ENCODE measurements around the gene ADIPOR2. TPM values are rescaled to one million over a fixed set of nuclear protein-coding genes. Genes with fewer than 3 reads are reported as not detected.

ADIPOR2 gene
- total and polyA plus RNA-seq, 12 donors: 18.5 to 47.7 (median 41.6) TPM

DNA sequence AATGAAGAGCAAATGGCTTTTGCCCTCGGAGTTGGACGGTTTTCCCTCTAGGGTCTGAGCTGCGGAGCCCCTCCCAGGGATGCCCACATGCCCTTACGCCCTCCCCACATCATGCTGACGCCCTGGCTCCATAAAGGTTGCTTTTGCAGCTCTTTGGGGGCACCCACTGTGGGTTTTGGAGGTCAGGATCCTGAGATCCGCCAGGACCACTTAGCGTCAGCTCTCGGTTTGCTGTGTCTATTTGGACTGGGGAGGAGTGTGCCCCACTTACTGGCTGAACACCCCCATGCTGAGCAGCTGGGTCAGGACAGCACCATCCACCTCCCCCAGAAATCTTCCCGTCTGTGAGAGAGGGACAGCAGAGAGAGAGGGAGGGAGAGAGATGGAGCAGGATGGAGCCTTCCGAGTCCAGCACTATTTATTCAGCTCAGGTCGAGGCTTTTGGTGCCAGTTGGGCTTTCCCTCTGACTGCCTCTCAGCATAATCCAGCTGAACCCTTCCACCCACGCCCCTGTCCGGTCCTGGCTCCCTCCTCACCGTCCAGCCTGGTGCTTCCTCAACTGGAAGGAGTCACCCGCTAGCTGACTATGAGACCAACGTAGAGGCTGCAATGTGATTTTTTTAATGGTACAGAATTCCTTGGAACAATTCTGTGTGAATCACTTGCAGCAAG lies 110.6 kb downstream of the ADIPOR2 start:
- Histone ChIP-seq H3K4me3 (no peak overlapping the region), H3K27me3 (no peaks in the 10 kb centered on the region), H3K4me1 (peaks cover 4 to 33% (median 20%) of the 10 kb centered on the region in 9 donors), H3K36me3 (no peaks in the 10 kb centered on the region), H3K9me3 (no peaks in the 10 kb centered on the region), H3K27ac (no peak overlapping the region)
- ATAC-seq (no peak), DNase-seq (no peak)
- TF ChIP-seq, protein P1, sequence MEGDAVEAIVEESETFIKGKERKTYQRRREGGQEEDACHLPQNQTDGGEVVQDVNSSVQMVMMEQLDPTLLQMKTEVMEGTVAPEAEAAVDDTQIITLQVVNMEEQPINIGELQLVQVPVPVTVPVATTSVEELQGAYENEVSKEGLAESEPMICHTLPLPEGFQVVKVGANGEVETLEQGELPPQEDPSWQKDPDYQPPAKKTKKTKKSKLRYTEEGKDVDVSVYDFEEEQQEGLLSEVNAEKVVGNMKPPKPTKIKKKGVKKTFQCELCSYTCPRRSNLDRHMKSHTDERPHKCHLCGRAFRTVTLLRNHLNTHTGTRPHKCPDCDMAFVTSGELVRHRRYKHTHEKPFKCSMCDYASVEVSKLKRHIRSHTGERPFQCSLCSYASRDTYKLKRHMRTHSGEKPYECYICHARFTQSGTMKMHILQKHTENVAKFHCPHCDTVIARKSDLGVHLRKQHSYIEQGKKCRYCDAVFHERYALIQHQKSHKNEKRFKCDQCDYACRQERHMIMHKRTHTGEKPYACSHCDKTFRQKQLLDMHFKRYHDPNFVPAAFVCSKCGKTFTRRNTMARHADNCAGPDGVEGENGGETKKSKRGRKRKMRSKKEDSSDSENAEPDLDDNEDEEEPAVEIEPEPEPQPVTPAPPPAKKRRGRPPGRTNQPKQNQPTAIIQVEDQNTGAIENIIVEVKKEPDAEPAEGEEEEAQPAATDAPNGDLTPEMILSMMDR (IDR thresholded peaks at IDR 0.05): no peak
- intact Hi-C loops (cut with DNase I): loop anchor here in 5 of 10 donors (5.0 to 10.0 kb wide), 5 partner anchors 223 to 983 kb away; no protein-coding TSS in a partner anchor
- WGBS, 2 donors: 70 to 78% methylated on average over 16 of the region's 16 CpGs

DNA sequence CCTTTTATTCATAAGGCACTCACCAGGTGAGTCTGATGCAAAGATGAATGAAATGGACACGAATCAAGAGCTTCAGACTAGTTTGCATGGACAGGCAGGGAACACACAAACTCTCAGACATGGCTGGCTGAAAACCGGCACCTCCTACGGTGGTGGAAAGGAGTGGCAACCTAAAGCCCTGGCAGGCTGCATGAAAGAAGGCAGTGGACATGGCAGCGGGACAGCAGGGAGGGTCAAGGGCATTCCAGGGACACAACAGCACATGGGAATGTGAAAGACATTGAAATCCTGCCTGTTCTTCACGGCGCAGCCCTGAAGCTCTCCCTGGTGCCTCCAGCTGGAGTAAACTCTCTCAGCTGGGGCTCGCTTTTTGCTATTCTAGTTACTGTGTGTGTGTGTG lies 112.9 kb downstream of the ADIPOR2 start:
- peaks cover 3 to 24% (median 14%) of the 10 kb centered on the region in 9 donors for H3K4me1 ChIP-seq
- DNase-seq (no peak), ATAC-seq (no peak)
- TF ChIP-seq, protein P1 (IDR thresholded peaks at IDR 0.05): no peak
- H3K4me3 ChIP-seq: no peak overlapping the region
- no peaks in the 10 kb centered on the region for H3K9me3 ChIP-seq
- no peak overlapping the region for H3K27ac ChIP-seq
- 67 to 72% methylated on average over 7 of the region's 7 CpGs for WGBS, 2 donors
- intact Hi-C loops (cut with DNase I): loop anchor here in 5 of 10 donors (5.0 to 10.0 kb wide), 5 partner anchors 221 to 981 kb away; no protein-coding TSS in a partner anchor
- H3K27me3 ChIP-seq: no peaks in the 10 kb centered on the region
- no peaks in the 10 kb centered on the region for H3K36me3 ChIP-seq

DNA sequence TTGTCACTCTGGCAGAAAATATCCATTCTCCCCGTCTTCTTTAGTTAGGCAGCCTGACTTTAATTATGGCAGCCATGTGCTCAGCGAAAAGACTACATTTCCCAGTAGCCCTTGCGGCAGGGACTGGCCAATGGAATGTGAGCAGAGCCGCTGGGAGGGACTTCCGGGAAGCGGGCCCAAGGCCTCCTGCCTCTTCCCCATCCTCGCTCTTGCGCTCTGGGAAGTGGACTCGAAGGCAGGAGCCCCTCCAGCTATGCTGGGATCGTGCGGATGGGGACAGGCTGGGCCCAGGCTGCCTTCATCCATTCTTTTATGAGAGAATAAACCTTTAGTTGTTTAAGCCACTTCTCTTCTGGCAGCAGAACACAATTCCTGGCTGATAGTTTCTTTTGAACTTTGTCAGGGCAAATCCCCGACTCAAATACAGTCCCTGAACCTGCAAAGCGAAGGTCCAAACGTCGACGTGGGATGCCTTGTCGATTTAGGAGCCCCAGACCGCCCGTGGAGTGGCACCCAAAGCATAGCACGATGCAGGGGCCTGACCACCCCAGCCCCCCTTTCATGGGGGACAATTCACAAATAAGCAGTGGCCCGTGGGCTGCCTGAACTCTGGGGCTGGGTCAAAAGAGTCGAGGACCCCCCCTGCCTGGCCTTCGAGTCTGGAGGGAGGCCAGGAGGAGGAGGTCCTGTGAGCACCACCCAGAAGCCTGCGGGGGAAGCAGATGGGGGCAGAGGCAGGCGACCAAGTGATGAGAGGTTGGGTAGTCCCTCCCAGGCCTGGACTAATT lies 113.9 kb downstream of the ADIPOR2 start:
- TF ChIP-seq, protein P1 (IDR thresholded peaks at IDR 0.05): no peak
- Histone ChIP-seq H3K4me3 (no peak overlapping the region), H3K4me1 (peaks cover 3 to 34% (median 14%) of the 10 kb centered on the region in 9 donors), H3K9me3 (no peaks in the 10 kb centered on the region), H3K27me3 (no peaks in the 10 kb centered on the region), H3K36me3 (no peaks in the 10 kb centered on the region), H3K27ac (peak overlapping the region in 6 of 10 donors; percentile 19 to 77 (median 42))
- WGBS, 2 donors: 62 to 66% methylated on average over 25 of the region's 25 CpGs
- DNase-seq: peak; percentile 86 to 93
- ATAC-seq: peak; percentile 51 to 92 (median 86)
- intact Hi-C loops (cut with DNase I): loop anchor here in 5 of 10 donors (5.0 to 10.0 kb wide), 5 partner anchors 220 to 980 kb away; no protein-coding TSS in a partner anchor

DNA sequence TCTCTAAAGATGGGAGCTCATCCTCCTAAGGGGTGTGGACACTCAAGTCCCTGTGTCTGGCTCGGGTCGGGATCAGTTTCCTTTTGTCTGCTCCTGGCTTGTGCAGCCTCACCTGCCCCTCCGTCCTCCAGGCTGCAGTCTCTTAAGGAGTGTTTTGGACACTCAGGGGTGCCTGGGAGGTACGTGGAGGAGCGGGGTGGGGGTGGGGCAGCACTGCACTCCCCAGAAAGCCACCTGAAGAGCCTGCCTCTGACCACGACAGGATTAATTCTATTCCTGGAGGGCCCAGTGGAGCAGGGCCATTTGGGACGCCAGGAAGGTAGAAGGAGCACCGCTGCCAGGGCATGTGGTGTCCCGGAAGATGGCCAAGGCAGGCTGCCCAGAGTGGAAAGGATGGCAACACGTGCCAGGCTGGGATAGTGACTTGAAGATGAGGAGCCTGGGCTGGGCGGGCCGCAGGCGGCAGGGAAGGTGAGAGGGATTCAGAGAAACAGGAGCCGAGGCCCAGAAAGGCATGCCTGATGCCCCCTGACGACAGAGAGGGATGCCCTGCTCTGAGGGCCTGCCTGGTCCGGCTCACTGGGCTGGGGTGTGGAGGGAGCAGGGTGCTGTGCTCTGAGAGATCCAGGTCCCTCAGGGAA lies 114.7 kb downstream of the ADIPOR2 start:
- peaks cover 0 to 3% (median 0%) of the 10 kb centered on the region in 7 donors for H3K27me3 ChIP-seq
- H3K4me3 ChIP-seq: no peak overlapping the region
- H3K36me3 ChIP-seq: no peaks in the 10 kb centered on the region
- peak overlapping the region in 7 of 10 donors; percentile 19 to 77 (median 40) for H3K27ac ChIP-seq
- H3K4me1 ChIP-seq: peaks cover 3 to 42% (median 14%) of the 10 kb centered on the region in 9 donors
- DNase-seq (peak; percentile 32 to 48), ATAC-seq (peak in 7 of 8 donors; percentile 19 to 70 (median 43))
- WGBS, 2 donors: 74% methylated on average over 16 of the region's 16 CpGs
- TF ChIP-seq, protein P1 (IDR thresholded peaks at IDR 0.05): no peak
- H3K9me3 ChIP-seq: no peaks in the 10 kb centered on the region
- intact Hi-C loops (cut with DNase I): loop anchor here in 4 of 10 donors (10.0 kb wide), 4 partner anchors 219 to 979 kb away; no protein-coding TSS in a partner anchor
